ENCODE data around the gene PLCH2.

DNA sequence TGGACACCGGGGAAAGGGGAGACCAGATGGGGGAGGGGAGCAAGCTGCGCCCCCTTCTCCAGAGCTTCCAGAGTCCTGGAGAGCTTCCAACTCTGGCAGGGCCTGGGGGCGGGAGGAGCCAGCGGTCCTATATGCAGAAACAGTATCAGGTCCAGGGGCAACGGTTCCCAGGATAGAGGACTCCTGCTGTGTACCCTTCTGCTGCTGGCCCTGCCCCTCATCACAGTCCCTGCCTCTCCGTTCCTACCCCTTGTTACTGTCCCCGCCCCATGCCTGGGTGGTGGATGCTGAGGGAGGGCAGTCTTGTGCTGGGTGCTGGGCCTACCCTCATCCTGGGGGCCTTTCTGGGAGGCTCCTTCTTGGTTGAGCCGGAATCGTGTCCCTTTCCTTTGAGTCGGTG lies 44.6 kb upstream of the PLCH2 start:
- TF ChIP-seq, protein P1, sequence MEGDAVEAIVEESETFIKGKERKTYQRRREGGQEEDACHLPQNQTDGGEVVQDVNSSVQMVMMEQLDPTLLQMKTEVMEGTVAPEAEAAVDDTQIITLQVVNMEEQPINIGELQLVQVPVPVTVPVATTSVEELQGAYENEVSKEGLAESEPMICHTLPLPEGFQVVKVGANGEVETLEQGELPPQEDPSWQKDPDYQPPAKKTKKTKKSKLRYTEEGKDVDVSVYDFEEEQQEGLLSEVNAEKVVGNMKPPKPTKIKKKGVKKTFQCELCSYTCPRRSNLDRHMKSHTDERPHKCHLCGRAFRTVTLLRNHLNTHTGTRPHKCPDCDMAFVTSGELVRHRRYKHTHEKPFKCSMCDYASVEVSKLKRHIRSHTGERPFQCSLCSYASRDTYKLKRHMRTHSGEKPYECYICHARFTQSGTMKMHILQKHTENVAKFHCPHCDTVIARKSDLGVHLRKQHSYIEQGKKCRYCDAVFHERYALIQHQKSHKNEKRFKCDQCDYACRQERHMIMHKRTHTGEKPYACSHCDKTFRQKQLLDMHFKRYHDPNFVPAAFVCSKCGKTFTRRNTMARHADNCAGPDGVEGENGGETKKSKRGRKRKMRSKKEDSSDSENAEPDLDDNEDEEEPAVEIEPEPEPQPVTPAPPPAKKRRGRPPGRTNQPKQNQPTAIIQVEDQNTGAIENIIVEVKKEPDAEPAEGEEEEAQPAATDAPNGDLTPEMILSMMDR (conservative IDR thresholded peaks at IDR 0.05; ENCODE audit: low read length): no peak
- TF ChIP-seq EZH2phosphoT487 (IDR thresholded peaks at IDR 0.05; ENCODE audit: borderline replicate concordance, low read depth, low read length): no peak
